ENCODE measurements around the gene ID2.

GRCh38 chr2:8671176-8671575 is 10.7 kb upstream of the ID2 start:
- no peak for TF ChIP-seq CTCF (IDR thresholded peaks at IDR 0.05; ENCODE audit: poor library complexity, severe bottlenecking)
- TF ChIP-seq EZH2 (IDR thresholded peaks at IDR 0.05; ENCODE audit: borderline replicate concordance, insufficient read depth, low read length, poor library complexity, severe bottlenecking): no peak
- TF ChIP-seq TAF1 (IDR thresholded peaks at IDR 0.05; ENCODE audit: low read depth): no peak
- TF ChIP-seq RAD21 (conservative IDR thresholded peaks at IDR 0.05): no peak
- no peak for TF ChIP-seq REST (IDR thresholded peaks at IDR 0.05; ENCODE audit: borderline replicate concordance)
- TF ChIP-seq MXI1 (conservative IDR thresholded peaks at IDR 0.05; ENCODE audit: poor library complexity, severe bottlenecking): no peak
- no peak for TF ChIP-seq POLR2AphosphoS5 (IDR thresholded peaks at IDR 0.05)
- no peak for TF ChIP-seq EP300 (conservative IDR thresholded peaks at IDR 0.05; ENCODE audit: poor library complexity, severe bottlenecking)
- TF ChIP-seq SMC3 (conservative IDR thresholded peaks at IDR 0.05; ENCODE audit: poor library complexity): no peak

All from neural cell (in vitro differentiated cells).